ENCODE measurements around the gene ADGB. TPM values are rescaled to one million over a fixed set of nuclear protein-coding genes. Genes with fewer than 3 reads are reported as not detected.
"Not testable (repeated sequence)": the region's sequence is repeated elsewhere in the genome, so short reads cannot be mapped to it uniquely, and the experiment has no call there.

ADGB gene
- total and polyA plus RNA-seq, 2 of the 13 experiments (the other 11 are each of a cell fraction or from before 2014, with no cell fraction given): not detected

GRCh38 chr6:146790561-146791091, 191.9 kb downstream of the ADGB start:
- Histone ChIP-seq H2AFZ (ENCODE audit: low read length) (no peak overlapping the region), H3K36me3 (replicated peaks in 1 of 2; ENCODE audit: control insufficient read depth in 1 of 2, insufficient read depth in 2 of 2, low read length in 2 of 2) (no peaks in the 10 kb centered on the region), H3K27ac (ENCODE audit: extremely low read length, insufficient read depth, low read length) (no peak overlapping the region), H4K20me1 (ENCODE audit: insufficient read depth, low read length) (no peaks in the 10 kb centered on the region), H3K4me1 (ENCODE audit: insufficient read depth, low read length) (no peaks in the 10 kb centered on the region), H3K27me3 (ENCODE audit: control insufficient read depth in 1 of 2, insufficient read depth in 2 of 2, low read length in 2 of 2) (no peaks in the 10 kb centered on the region), H3K9me3 (ENCODE audit: low read length) (no peaks in the 10 kb centered on the region; the same call in 1 of the 2 replicates), H3K79me2 (ENCODE audit: insufficient read depth, low read length) (no peaks in the 10 kb centered on the region), H3K9ac (ENCODE audit: insufficient read depth, low read depth, low read length) (no peak overlapping the region), H3K4me2 (ENCODE audit: low read depth, low read length) (no peak overlapping the region), H3K4me3 (replicated peaks in 1 of 3; ENCODE audit: insufficient read depth in 1 of 3, low read depth in 2 of 3, low read length in 3 of 3) (no peak overlapping the region)
- ChIA-PET CTCF (ENCODE audit: low intra/inter-chr PET ratio, low total read pairs) (no interaction called here), POLR2A (no interaction called here)
- no peak for DNase-seq (ENCODE audit: low spot score)
- no TSS peak for BruUV-seq (replicated peaks)
- ATAC-seq: no peak
- intact Hi-C loops (cut with micrococcal nuclease; ENCODE audit: unreplicated experiment): no loop called here
- FAIRE-seq: no peak
- 28% methylated on average over 4 of the region's 4 CpGs for WGBS (ENCODE audit: low lambda C conversion rate)
- no peak for TF ChIP-seq DDIT3 (CRISPR knock-in tag; IDR thresholded peaks at IDR 0.05)
- no peak for TF ChIP-seq PLRG1 (conservative IDR thresholded peaks at IDR 0.05)
- no peak for TF ChIP-seq RFX3 (CRISPR knock-in tag; IDR thresholded peaks at IDR 0.05)
- in situ Hi-C loops (cut with HindIII; ENCODE audit: extremely low pct_ligation_motif_present, low pct_unique_long_range_greater_than_20kb): no loop called here

- Histone ChIP-seq H3K27me3 (ENCODE audit: control insufficient read depth in 1 of 2, insufficient read depth in 2 of 2, low read length in 2 of 2) (no peaks in the 10 kb centered on the region), H3K4me2 (ENCODE audit: low read depth, low read length) (no peak overlapping the region), H4K20me1 (ENCODE audit: insufficient read depth, low read length) (no peaks in the 10 kb centered on the region), H3K4me3 (replicated peaks in 1 of 3; ENCODE audit: insufficient read depth in 1 of 3, low read depth in 2 of 3, low read length in 3 of 3) (no peak overlapping the region), H2AFZ (ENCODE audit: low read length) (no peak overlapping the region), H3K4me1 (ENCODE audit: insufficient read depth, low read length) (no peaks in the 10 kb centered on the region), H3K9ac (ENCODE audit: insufficient read depth, low read depth, low read length) (no peak overlapping the region), H3K36me3 (replicated peaks in 1 of 2; ENCODE audit: control insufficient read depth in 1 of 2, insufficient read depth in 2 of 2, low read length in 2 of 2) (no peaks in the 10 kb centered on the region), H3K9me3 (ENCODE audit: low read length) (no peaks in the 10 kb centered on the region; the same call in 1 of the 2 replicates), H3K79me2 (ENCODE audit: insufficient read depth, low read length) (no peaks in the 10 kb centered on the region), H3K27ac (ENCODE audit: extremely low read length, insufficient read depth, low read length) (no peak overlapping the region)
- CTCF ChIA-PET (ENCODE audit: low intra/inter-chr PET ratio, low total read pairs): no interaction called here
- intact Hi-C loops (cut with micrococcal nuclease; ENCODE audit: unreplicated experiment): no loop called here
- DNase-seq (ENCODE audit: low spot score) (no peak), ATAC-seq (no peak), FAIRE-seq (no peak)
- 2% methylated on average over 4 of the region's 4 CpGs for WGBS (ENCODE audit: low lambda C conversion rate)
- no TSS peak for BruUV-seq (replicated peaks)
- in situ Hi-C loops (cut with HindIII; ENCODE audit: extremely low pct_ligation_motif_present, low pct_unique_long_range_greater_than_20kb): no loop called here
- no peak for TF ChIP-seq ZNF629 (CRISPR knock-in tag; conservative IDR thresholded peaks at IDR 0.05)
- TF ChIP-seq HCFC1 (IDR thresholded peaks at IDR 0.05; ENCODE audit: low read depth, low read length): no peak
- TF ChIP-seq REST (IDR thresholded peaks at IDR 0.05; ENCODE audit: borderline replicate concordance in 1 of 2, low read depth in 1 of 2, low read length in 2 of 2): no peak
- no peak for TF ChIP-seq MZF1 (CRISPR knock-in tag; IDR thresholded peaks at IDR 0.05; ENCODE audit: borderline replicate concordance)
- TF ChIP-seq PCBP1 (IDR thresholded peaks at IDR 0.05; ENCODE audit: borderline replicate concordance, low read depth, low read length): no peak
- TF ChIP-seq ZNF776 (CRISPR knock-in tag; IDR thresholded peaks at IDR 0.05): no peak
- POLR2A ChIA-PET: no interaction called here
These were observed 193.2 kb downstream of the ADGB start for GRCh38 chr6:146791930-146792329.

GRCh38 chr6:146793218-146793617, 194.4 kb downstream of the ADGB start:
- in situ Hi-C loops (cut with HindIII; ENCODE audit: extremely low pct_ligation_motif_present, low pct_unique_long_range_greater_than_20kb); H3K4me2 ChIP-seq (ENCODE audit: low read depth, low read length); H2AFZ ChIP-seq (ENCODE audit: low read length); DNase-seq (ENCODE audit: low spot score); H3K9me3 ChIP-seq (ENCODE audit: low read length); CTCF ChIA-PET (ENCODE audit: low intra/inter-chr PET ratio, low total read pairs); H3K27ac ChIP-seq (ENCODE audit: extremely low read length, insufficient read depth, low read length); H4K20me1 ChIP-seq (ENCODE audit: insufficient read depth, low read length); H3K79me2 ChIP-seq (ENCODE audit: insufficient read depth, low read length); BruUV-seq (replicated peaks); H3K4me1 ChIP-seq (ENCODE audit: insufficient read depth, low read length); H3K9ac ChIP-seq (ENCODE audit: insufficient read depth, low read depth, low read length); H3K27me3 ChIP-seq (ENCODE audit: control insufficient read depth in 1 of 2, insufficient read depth in 2 of 2, low read length in 2 of 2); FAIRE-seq; ATAC-seq; POLR2A ChIA-PET; intact Hi-C loops (cut with micrococcal nuclease; ENCODE audit: unreplicated experiment); H3K36me3 ChIP-seq (replicated peaks in 1 of 2; ENCODE audit: control insufficient read depth in 1 of 2, insufficient read depth in 2 of 2, low read length in 2 of 2); H3K4me3 ChIP-seq (replicated peaks in 1 of 3; ENCODE audit: insufficient read depth in 1 of 3, low read depth in 2 of 3, low read length in 3 of 3): not testable (repeated sequence)
- WGBS (ENCODE audit: low lambda C conversion rate): 7% methylated on average over 2 of the region's 2 CpGs

All from HepG2 (cell line).